ENCODE data around the gene RACK1.
"Not testable (repeated sequence)": the region's sequence is repeated elsewhere in the genome, so short reads cannot be mapped to it uniquely, and the experiment has no call there.

Gene RACK1

DNA sequence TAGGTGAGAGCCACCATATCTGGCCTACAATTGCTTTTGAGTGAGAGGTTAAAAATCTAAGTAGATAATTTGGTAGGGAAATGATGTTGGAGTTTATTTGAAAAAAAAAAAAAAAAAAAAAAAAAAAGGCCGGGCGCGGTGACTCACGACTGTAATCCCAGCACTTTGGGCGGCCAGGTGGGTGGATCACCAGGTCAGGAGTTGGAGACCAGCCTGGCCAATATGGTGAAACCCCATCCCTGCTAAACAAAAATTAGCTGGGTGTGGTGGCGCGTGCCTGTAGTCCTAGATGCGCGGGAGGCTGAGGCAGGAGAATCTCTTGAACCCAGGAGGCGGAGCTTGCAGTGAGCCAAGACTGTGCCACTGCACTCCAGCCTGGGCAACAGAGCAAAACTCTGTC is 29.5 kb downstream of the RACK1 start:
- not testable (repeated sequence) for DNase-seq (ENCODE audit: low spot score)

DNA sequence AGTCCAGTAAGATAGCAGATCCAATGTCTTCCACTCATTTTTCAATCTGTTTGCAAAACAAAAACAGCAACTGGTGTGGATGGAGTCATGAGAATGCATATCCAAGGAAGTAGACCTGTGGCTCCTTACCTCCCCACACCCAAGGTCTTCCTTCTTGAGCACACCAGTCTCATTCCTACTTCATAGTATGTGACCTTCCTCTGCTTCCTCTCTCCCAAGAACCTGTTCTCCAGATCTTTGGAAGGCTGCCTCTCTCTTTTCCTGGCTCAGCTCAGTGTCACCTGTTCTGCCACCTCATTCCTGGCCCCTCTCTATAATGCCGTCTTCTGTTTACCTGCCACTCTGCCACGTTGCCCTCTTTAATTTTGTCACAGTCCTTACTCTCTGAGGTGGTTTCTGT is 30.8 kb downstream of the RACK1 start:
- no peak for DNase-seq (ENCODE audit: low spot score)

DNA sequence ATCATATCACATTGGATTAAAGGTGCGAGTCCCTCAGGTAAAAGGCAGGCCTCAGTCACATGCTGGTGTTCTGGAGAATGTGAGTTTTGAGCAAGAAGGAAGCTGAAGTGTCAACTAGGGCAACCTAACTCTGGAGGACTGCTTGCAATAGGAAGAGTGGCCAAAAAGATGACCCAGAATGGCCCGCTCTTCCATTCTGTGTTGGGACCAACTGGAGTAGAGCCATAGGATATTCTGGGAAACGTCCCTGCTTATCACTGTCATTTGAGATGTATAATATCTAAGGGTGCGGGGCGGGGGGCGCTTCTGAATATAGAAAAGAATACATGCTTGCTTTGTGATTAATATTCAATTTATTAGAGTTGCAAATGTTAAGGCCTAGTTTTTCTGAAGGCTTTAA is 31.6 kb downstream of the RACK1 start:
- DNase-seq (ENCODE audit: low spot score), result no peak

DNA sequence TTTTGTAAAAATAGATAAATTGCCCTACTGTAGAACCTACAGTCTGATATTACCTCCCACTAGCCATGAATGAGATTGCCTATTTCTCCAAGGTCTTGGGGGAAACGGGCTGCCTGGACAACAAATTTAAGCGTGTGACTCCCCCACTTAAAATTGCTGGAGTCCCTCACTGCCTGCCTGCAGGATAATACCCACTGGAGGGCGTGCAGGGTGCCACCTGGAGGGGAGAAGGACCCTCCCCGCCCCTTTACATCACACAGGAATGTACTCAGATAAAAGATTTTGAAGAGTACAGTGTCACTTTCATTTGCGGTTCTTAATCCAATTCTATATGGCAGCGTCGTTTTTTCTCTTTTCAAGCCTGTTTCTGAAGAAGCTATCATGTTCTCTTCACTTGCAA is 32.5 kb downstream of the RACK1 start:
- no peak for DNase-seq (ENCODE audit: low spot score)

DNA sequence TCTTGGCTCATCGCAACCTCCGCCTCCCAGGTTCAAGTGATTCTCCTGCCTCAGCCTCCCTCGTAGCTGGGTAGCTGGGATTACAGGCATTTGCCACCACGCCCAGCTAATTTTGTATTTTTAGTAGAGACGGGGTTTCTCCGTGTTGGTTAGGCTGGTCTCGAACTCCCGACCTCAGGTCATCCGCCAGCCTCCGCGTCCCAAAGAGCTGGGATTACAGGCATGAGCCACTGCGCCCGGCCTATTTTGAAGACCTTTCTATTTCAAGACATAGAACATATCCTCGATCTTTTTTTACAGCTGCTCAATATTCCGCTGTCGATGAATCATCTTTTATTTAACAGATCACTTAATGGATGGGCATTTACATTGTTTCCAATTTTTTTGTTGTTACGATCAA is 33.0 kb downstream of the RACK1 start:
- not testable (repeated sequence) for DNase-seq (ENCODE audit: low spot score)

DNA sequence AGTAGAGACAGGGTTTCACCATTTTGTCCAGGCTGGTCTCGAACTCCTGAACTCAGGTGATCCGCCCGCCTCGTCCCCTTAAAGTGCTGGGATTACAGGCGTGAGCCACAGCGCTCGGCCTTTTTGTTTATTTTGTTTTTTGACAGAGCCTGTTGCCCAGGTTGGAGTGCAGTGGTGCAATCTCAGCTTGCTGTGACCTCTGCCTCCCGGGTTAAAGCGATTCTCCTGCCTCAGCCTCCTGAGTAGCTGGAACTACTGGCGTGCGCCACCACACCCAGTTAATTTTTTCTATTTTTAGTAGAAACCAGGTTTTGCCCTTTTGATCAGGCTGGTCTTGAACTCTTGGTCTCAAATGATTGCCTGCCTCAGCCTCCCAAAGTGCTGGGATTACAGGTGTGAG is 33.6 kb downstream of the RACK1 start:
- DNase-seq (ENCODE audit: low spot score), result not testable (repeated sequence)

DNA sequence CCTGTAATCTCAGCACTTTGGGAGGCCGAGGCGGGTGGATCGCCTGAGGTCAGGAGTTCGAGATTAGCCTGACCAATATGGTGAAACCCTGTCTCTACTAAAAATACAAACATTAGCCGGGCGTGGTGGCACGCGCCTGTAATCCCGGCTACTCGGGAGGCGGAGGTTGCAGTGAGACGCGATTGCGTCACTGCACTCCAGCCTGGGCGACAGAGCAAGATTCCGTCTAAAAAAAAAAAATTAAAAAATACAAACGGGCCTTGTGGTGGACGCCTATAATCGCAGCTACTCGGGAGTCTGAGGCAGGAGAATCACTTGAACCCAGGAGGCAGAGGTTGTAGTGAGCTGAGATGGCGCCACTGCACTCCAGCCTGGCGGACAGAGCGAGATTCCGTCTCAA is 34.7 kb downstream of the RACK1 start:
- DNase-seq (ENCODE audit: low spot score), result not testable (repeated sequence)

DNA sequence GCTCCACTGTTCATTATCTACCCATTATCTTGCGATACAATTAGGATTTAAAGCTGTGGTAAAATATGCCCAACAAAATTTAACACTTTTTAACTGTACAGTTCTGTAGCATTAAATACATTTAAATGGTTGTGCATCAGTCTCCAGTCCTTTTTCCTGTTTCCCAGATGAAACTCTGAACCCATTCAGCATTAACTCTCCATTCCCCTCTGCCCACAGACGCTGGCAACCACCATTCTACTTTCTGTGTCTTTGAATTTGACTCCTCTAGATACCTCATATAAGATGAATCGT is 35.8 kb downstream of the RACK1 start:
- no peak for DNase-seq (ENCODE audit: low spot score)

DNA sequence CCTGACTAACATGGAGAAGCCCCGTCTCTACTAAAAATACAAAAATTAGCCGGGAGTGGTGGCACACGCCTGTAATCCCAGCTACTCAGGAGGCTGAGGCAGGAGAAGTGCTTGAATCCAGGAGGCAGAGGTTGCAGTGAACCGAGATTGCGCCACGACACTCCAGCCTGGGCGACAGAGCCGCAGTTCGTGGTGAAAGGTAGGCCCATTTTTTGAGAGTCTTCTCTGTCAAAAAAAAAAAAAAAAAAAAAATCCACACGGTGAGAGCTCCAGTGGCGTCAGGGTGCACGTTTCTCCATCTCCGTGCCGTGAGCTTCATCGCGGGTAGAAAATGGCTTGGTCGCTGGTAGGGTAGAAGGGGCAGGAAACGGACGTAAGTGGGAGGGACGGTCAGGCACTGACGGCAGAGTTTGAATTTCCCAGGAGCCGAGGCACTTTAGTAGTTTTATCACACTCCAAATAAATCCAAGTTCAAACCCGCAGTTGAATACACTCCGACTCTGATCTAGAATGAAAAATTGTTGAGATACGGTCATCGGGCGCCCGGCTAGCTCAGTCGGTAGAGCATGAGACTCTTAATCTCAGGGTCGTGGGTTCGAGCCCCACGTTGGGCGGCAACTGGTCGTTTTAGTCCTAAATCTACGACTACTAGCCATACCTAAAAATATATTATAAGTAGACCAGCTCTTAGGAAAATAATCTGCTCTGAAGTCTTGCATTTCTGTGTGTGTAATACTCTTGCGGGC is 36.3 kb downstream of the RACK1 start:
- DNase-seq (ENCODE audit: low spot score), result peak; percentile 68

DNA sequence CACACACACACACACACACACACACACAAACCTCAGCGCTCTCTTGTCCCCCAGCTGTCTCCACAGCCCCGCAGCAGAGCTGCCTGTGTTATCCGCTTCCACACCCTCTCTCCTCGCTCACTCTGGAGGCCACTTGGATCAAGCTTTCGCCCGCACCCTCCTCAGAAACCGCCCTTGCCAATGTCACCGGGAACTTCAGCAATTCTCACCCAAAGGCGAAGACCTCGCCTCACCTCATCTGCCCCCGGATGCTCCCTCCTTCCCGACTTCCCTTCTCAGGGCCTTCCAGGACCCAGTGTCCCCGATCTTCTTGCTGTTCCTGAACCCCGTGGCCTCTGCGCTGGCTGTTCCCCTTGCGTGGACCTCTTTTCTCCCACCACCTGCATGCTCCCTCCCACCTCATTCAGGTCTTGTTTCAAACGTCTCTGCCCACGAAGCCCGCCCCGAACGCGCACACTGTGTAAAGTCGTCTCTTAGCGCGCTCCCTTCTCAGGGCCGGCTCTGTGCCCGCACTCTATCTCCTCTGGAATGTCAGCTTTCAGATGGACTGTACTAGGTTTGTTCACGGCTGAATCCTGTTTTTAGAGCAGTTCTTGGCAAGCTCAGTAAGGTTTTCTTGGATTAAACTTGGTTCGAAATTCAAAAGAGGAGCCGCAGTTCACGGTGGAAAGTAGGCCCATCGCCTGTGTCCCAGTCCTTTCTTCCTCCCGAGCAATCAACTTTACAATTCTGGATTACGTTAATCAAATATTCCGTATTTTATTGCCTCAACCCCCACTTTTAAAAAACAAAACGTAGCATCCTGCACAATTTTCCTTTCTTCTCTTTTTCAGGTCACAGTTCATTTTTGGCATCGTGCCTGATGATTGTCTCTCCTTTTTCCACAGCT is 37.7 kb downstream of the RACK1 start:
- DNase-seq (ENCODE audit: low spot score), result no peak

DNA sequence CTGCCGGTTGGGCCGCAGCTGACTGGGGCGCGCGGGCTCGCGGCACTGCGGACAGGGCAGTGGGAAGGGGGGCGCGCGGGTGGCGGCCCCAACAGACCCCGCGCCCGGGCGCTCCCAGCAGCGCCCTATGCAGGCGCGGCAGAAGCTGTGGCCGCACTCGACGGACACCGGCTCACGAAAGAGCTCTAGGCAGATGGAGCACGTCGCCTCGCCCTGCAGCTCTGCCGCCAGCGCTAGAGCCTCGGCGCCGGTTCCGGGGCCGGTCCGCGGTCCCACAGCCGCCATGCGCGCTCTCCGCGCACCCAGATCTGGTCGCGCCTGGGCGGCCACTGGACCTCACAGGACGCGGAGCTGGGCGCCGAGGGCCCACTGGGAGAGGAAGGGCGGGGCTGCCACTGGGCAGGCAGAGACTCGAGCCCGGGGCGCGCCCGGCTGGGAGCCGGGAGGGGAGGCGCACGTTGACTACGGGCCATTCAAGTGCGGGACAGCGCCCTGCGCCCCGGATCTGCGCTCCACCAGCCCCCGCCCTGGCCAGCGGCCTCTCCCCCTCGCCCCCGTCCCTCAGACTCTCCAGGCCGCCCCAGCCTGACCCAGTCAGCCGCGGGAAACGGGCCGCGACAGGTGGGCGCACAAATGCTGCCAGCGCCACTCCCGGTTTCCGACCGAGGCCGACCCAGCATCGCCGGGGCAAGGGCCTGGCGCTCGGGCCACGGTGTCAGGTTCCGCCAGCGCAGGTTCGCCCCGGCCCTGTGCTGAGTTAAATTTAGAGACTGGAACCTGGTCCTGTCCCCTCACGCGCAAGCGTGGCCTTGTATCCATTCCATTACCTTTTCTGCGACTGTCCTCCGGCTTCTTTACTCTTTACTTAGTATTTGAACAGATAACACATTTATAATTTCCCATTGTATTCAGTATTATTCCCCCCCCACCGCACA is 38.6 kb downstream of the RACK1 start, which contains the start of gene TRIM7:
Gene TRIM7 (minus strand): TSS at position 371 of the 935 bp plus-strand sequence. CDS start 86 bp downstream, at position 285.
- no peak for DNase-seq (ENCODE audit: low spot score)

DNA sequence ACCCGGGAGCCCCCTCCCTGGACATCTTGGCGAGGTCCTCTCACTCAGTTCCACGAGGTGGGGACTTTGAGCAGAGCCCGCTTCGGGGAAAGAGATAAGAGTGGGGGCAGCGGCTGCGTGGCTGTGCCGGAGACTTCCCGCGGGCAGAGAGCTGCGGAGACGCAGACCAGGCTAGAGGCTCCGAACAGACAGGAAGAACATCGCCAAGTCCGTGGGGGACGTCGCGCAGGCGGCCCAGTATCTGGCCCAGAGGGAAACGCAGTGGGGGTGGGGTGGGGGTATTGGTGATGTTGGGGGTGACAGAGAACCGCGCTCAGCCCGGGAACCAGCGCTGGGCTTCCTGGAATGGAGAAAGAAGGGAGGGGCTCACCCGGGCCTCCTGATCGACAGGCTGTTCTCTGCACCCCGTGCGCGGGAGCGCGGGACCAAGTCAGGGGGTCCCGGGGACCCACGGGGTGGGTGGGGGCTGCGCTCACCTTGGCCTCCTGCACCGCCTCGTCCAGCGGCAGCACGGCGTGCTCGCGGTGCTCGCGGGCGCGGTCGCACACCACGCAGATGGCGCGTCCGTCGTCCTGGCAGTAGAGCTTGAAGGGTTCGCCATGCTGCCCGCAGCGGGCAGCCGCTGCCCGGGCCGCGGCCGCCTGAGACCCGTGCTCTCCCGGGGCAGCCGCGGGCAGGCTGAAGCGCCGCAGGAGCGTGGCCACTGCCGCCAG is 39.4 kb downstream of the RACK1 start:
- DNase-seq (ENCODE audit: low spot score), result no peak

DNA sequence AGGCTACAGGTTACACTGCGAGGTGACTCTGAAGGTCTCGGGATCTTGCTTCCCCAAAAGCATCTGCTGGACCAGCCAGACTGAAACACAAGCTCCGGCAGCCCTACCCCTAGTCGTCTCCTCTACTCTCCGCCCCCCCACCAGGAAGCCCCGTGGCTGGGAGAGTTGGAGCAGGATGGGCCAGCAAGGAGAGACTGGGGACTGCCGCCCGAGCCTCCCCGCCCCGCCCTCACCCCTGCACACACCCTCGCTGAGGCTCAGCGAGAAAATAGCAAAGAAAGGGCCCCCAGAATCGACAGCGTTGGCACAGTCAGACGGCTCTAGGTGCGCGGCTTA is 40.0 kb downstream of the RACK1 start:
- no peak for DNase-seq (ENCODE audit: low spot score)

DNA sequence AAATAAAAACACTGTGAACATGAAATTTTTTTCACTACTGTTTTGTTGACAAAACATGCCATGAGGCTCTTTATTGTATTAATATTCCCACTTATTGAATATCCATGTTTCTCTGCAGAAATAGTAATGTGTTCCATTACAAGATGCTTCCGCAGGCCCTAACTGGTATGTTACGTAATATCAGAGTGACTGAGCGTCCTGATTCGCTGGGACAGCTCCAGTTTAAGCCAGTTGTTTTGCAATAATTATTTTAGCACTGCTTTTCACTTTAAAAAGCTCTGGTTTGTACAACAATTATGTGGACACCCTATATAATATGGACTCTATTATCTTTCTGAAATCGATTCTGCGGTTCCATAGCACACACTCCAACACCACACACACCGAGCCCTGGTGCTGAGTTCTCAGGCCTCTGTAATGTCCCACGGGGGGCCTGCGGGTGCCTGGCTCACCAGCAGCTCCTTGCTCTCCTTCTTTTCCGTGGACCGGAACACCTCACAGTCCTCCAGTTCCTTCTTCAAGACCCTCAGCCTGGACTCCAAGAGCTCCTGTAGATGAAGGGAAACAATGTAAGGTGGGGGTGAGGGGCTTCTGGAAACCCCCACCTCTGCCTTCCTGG is 40.5 kb downstream of the RACK1 start:
- no peak for DNase-seq (ENCODE audit: low spot score)

DNA sequence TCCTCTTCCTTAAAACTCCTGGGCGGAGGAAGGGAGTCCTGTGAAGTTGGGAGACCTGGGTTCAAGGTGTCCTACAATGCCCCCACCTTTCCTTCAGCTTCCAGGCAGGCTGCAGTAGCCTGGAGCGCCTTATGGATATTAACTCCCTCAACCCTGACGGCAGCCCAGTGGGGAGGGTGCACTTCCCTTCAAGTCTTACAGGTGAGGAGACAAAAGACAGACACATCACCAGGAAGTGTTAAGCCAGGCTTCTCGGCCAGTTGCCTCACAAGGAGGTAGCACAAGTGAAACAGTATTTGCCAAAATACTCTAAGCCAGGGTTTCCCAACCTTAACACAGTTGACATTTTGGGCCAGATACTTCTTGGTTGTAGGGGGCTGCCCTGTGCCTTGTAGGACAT is 42.9 kb downstream of the RACK1 start:
- no peak for DNase-seq (ENCODE audit: low spot score)

DNA sequence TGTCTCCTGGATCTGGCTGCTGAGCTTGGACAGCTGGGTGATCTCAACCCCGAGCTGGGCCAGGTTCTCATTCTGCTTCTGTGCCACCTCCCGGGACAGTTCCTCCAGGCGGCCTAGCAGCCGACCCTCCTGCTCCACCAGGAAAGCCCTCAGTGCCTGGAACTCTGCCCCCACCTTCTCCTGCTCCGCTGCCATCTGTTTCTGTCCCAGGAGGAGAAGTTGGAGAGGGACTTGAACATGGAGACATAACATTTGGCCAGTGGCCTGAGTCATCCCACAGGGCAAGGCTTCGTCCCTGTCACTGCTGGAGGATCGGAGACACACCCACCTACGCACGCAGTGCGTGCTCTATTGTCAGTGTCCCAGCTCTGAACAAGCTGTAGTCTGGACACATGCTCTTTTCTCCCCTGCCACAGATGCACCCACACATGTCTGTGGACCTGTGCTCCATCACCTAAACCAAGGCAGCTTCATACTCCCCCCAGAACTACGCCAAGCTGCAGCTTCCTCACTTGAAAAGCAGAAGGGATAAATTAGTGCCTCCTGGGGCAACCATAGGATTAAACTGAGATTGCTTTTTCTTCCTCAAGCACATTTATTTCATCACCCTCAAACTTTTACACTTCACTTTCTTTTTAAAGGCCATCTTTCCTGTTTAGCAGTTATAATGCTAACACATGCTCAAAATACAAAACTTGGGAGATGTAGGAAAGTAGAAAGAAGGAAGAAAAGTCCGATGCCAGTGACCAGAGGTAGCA is 43.6 kb downstream of the RACK1 start:
- DNase-seq (ENCODE audit: low spot score), result no peak

DNA sequence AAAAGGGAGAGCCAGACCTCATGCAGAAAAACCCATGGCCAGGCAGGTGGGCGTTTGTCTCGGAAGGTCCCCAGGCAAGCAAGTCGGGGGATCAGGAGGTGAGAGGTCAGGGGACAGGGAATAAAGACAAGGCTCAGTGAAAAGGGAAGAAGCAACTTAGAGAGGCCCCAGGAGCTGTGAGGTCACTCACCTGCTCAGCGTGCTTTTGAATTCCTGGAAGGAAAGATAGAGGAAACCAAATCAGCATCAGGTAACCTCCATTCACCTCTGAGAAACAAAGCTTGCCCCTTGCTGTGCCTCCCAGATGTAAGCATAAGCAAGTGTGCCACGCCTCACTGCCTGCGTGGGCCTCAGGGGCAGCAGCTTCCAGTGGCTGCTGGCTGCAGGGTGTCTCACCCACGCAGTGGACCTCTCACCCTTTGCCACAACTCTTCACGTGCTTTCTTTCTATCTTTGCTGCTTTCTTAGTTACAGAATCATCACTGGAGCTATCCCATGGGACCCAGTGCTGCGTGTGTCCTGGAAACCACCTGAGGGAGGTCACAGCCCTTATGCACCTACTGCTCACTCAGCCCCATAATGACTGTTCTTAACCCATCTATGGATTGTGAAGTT is 44.7 kb downstream of the RACK1 start:
- DNase-seq (ENCODE audit: low spot score), result no peak

DNA sequence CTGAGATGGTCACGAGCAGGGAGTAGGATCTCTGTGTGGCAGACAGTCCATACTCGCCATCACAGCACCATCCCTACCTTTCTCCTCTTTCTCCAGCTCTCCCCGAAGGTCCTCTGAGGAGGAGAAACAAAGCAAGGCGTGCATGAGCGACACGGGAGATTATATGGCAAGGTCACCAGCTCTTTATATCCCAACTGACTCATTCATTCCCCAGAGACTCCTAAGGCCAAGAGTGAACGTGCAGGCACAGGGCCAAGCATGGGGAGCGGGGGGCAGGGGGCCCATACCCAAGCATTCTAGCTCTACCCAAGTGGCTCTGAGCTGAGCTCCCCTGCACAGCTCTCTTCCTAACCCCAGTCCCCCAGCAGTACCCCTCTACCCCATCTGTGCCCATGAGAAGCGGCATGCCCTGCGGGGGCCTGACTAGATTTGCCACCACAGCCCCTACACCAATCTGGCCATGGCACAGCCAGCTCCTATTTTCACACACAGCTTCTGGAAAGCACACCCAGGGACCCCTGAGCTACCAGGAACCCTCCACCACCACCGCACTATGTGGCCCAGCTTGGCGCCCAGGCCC is 45.5 kb downstream of the RACK1 start:
- no peak for DNase-seq (ENCODE audit: low spot score)

DNA sequence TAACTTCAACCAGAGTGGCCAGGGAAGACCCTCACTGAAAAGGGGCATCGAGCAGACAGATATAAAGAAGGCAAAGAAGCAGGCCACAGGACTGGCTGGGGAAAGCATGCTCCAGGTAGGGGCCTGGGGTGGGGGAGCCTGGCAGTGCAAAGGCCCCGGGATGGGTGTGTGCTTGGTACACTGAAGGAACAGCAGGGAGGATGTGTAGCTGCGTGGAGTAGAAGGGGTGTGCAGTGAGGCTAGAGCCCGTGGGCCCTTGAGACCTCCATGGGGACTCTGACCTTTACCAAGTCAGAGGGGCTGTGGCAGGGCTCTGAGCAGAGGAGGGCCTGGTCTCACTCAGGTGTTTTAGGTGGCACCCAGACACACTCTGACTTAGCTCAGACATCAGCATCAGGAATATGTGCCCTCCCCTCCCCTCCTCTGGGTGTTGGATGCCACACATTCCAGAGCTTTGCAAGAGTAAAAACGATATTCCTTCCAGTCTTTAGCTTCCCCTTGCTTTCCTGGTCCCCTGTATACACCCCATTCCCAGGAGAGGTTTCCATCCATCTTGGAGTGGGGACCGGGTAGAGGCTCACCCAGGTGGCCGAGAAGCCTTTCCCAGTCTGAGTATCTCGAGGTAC is 46.3 kb downstream of the RACK1 start:
- DNase-seq (ENCODE audit: low spot score), result no peak

Data from globus pallidus (tissue), 1 donor.